AG09319 (cell line): Measurements from ENCODE around the gene LRRFIP2.
"Not testable (repeated sequence)": the region's sequence is repeated elsewhere in the genome, so short reads cannot be mapped to it uniquely, and the experiment has no call there.

Experiments used
- DNase-seq: peaks from one replicate; pipeline ENCODE4 v3.0.0-alpha.2; 2010; ENCODE audit warnings: low read depth; ENCODE audit errors: extremely low read depth
- CTCF ChIP-seq: IDR thresholded peaks from 2 replicates; pipeline ENCODE4 v1.5.1; 2011; ENCODE audit warnings: low read depth, mild to moderate bottlenecking, inconsistent platforms, low read length, moderate library complexity

Gene LRRFIP2

GRCh38 chr3:37217098-37217849, 42.9 kb upstream of the LRRFIP2 start:
- no peak for TF ChIP-seq CTCF
- no peak for DNase-seq

- no peak for TF ChIP-seq CTCF
- DNase-seq = no peak
Observed at GRCh38 chr3:37216597-37217097, 42.3 kb upstream of the LRRFIP2 start.

- DNase-seq = no peak
- TF ChIP-seq CTCF = no peak
Observed at GRCh38 chr3:37214076-37214475, 39.7 kb upstream of the LRRFIP2 start.

GRCh38 chr3:37210230-37210629, 35.8 kb upstream of the LRRFIP2 start:
- DNase-seq = no peak

GRCh38 chr3:37208576-37208975, 34.2 kb upstream of the LRRFIP2 start:
- not testable (repeated sequence) for DNase-seq

More at GRCh38 chr3:37210230-37210629, 35.8 kb upstream of the LRRFIP2 start:
- TF ChIP-seq CTCF = no peak

- not testable (repeated sequence) for DNase-seq
Observed at GRCh38 chr3:37208008-37208407, 33.6 kb upstream of the LRRFIP2 start.

- DNase-seq = not testable (repeated sequence)
Observed at GRCh38 chr3:37206041-37206440, 31.7 kb upstream of the LRRFIP2 start.

- DNase-seq = no peak
- no peak for TF ChIP-seq CTCF
Observed at GRCh38 chr3:37204314-37204713, 29.9 kb upstream of the LRRFIP2 start.

- no peak for TF ChIP-seq CTCF
- no peak for DNase-seq
Observed at GRCh38 chr3:37202035-37202434, 27.7 kb upstream of the LRRFIP2 start.
